ENCODE data around the gene C11orf24.

DNA sequence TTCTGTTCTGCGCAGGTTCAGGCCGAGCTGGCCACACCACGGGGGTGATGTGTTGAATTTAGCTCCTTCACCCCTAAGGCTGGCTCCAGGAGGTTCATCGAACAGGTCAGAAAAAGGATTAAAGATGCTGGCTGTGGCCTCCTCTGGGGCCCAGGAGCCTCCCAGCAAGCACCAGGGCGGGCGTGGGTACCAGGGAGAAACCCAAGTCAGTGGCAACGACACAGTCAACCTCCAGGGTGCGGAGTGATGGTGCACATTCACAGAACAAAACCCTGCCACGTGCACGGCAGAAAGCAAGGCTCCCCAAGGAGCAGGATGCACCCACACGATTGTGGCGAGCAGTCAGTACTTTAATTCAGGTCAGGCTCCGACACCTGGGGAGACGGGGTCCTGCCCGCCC is 10.8 kb downstream of the C11orf24 start:
- no peak for TF ChIP-seq ZNF830 (tag by site-specific recombination; IDR thresholded peaks at IDR 0.05; ENCODE audit: low read depth)
- TF ChIP-seq ZEB2 (tag by site-specific recombination; IDR thresholded peaks at IDR 0.05) = no peak
- TF ChIP-seq, protein P1, sequence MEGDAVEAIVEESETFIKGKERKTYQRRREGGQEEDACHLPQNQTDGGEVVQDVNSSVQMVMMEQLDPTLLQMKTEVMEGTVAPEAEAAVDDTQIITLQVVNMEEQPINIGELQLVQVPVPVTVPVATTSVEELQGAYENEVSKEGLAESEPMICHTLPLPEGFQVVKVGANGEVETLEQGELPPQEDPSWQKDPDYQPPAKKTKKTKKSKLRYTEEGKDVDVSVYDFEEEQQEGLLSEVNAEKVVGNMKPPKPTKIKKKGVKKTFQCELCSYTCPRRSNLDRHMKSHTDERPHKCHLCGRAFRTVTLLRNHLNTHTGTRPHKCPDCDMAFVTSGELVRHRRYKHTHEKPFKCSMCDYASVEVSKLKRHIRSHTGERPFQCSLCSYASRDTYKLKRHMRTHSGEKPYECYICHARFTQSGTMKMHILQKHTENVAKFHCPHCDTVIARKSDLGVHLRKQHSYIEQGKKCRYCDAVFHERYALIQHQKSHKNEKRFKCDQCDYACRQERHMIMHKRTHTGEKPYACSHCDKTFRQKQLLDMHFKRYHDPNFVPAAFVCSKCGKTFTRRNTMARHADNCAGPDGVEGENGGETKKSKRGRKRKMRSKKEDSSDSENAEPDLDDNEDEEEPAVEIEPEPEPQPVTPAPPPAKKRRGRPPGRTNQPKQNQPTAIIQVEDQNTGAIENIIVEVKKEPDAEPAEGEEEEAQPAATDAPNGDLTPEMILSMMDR (tag by site-specific recombination; IDR thresholded peaks at IDR 0.05) = no peak
- no peak for TF ChIP-seq ZNF580 (tag by site-specific recombination; IDR thresholded peaks at IDR 0.05)
- TF ChIP-seq REST (tag by site-specific recombination; IDR thresholded peaks at IDR 0.05) = no peak
- TF ChIP-seq ATF2 (tag by site-specific recombination; IDR thresholded peaks at IDR 0.05; ENCODE audit: low read depth) = no peak

Data from HEK293 (cell line).